Measurements from ENCODE around the gene MLH3. TPM values are rescaled to one million over a fixed set of nuclear protein-coding genes. Genes with fewer than 3 reads are reported as not detected.

MLH3 gene
- total and polyA plus RNA-seq, 2 experiments from 2014 or later: 10.8 to 12.3 TPM

DNA sequence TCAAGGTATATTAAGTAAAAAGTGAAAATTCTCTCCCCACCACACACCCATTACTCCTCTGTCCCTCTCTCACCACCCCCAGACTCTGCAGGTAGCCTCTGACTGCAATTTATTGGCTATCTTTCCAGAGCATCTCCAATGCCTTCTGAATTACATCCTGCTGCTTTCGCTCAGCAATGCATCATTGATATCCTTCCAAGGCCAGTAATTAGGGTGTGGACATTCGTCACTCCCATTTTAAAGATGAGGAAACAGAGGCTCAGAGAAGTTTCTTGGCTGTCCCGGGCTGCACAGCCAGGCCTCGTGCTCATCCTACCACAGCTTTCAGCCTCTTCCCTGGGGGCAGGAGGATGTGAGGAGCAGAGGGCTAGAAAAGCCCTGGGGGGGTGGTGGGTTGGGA, 72.2 kb downstream of the MLH3 start:
- no peaks in the 10 kb centered on the region for H3K9me3 ChIP-seq (ENCODE audit: low read depth)
- no peak overlapping the region for H3K4me2 ChIP-seq (ENCODE audit: unreplicated experiment)
- H3K79me2 ChIP-seq (ENCODE audit: insufficient read depth): no peaks in the 10 kb centered on the region
- WGBS, 2 experiments (ENCODE audit: low coverage in 1 of 2, low lambda C conversion rate in 2 of 2, missing lambda C conversion rate in 2 of 2): 82 to 94% methylated on average over 4 of the region's 4 CpGs
- in situ Hi-C loops (cut with MboI): no loop called here
- no peak for DNase-seq
- no peak overlapping the region for H3K9ac ChIP-seq
- TF ChIP-seq EZH2 (IDR thresholded peaks at IDR 0.05; ENCODE audit: insufficient read depth, poor library complexity, severe bottlenecking): no peak
- no peak for TF ChIP-seq EZH2phosphoT487 (IDR thresholded peaks at IDR 0.05; ENCODE audit: insufficient read depth, low read depth)
- no peaks in the 10 kb centered on the region for H3K36me3 ChIP-seq (ENCODE audit: low read depth)
- peaks cover 8% of the 10 kb centered on the region; the same call in 1 of the 2 replicates for H3K4me1 ChIP-seq (ENCODE audit: insufficient read depth)
- H3F3A ChIP-seq (ENCODE audit: insufficient read depth): no peaks in the 10 kb centered on the region
- no peaks in the 10 kb centered on the region for H3K9me2 ChIP-seq (ENCODE audit: insufficient read depth)
- no peaks in the 10 kb centered on the region for H4K20me1 ChIP-seq (ENCODE audit: insufficient read depth)
- H2AFZ ChIP-seq: no peak overlapping the region
- H3K27me3 ChIP-seq (replicated peaks; ENCODE audit: insufficient read depth): no peaks in the 10 kb centered on the region
- no peak overlapping the region for H3K27ac ChIP-seq
- H3K4me3 ChIP-seq: no peak overlapping the region

DNA sequence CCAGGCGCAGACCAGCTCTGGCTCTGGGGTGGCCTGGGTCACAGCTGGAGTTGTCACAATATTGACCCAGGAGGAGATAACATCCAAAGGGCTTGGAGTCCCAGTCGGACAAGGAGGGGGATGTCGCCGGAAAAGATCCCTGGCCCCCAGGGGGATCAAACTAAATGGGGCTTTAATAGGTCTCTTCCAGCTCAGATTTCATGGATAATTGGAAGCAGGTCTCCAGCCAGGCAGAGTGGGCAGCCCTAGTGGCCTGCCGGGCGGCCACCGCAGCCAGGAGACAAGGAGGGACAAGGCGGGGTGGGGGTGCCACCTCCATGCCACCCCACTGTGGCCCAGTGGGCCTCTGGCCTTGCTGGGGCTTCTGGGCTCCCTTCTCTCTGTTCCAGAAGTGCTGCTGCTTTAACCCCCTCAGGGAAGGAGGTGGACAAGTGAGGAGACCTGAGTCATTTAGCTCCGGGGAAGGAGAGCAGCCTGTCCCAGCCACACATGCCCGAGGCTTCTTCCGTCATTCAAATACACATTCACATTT, 72.8 kb downstream of the MLH3 start:
- TF ChIP-seq EZH2phosphoT487 (IDR thresholded peaks at IDR 0.05; ENCODE audit: insufficient read depth, low read depth) (no peak), EZH2 (IDR thresholded peaks at IDR 0.05; ENCODE audit: insufficient read depth, poor library complexity, severe bottlenecking) (no peak)
- Histone ChIP-seq H2AFZ (no peak overlapping the region), H4K20me1 (ENCODE audit: insufficient read depth) (no peaks in the 10 kb centered on the region), H3K9me2 (ENCODE audit: insufficient read depth) (no peaks in the 10 kb centered on the region), H3K27ac (no peak overlapping the region), H3K9me3 (ENCODE audit: low read depth) (no peaks in the 10 kb centered on the region), H3K4me3 (no peak overlapping the region), H3F3A (ENCODE audit: insufficient read depth) (no peaks in the 10 kb centered on the region), H3K79me2 (ENCODE audit: insufficient read depth) (no peaks in the 10 kb centered on the region), H3K27me3 (replicated peaks; ENCODE audit: insufficient read depth) (no peaks in the 10 kb centered on the region), H3K4me1 (ENCODE audit: insufficient read depth) (peaks cover 8% of the 10 kb centered on the region; the same call in 1 of the 2 replicates), H3K4me2 (ENCODE audit: unreplicated experiment) (no peak overlapping the region), H3K36me3 (ENCODE audit: low read depth) (no peaks in the 10 kb centered on the region), H3K9ac (no peak overlapping the region)
- DNase-seq: peak; percentile 27
- 72 to 74% methylated on average over 11 of the region's 11 CpGs for WGBS, 2 experiments (ENCODE audit: low coverage in 1 of 2, low lambda C conversion rate in 2 of 2, missing lambda C conversion rate in 2 of 2)
- in situ Hi-C loops (cut with MboI): no loop called here

DNA sequence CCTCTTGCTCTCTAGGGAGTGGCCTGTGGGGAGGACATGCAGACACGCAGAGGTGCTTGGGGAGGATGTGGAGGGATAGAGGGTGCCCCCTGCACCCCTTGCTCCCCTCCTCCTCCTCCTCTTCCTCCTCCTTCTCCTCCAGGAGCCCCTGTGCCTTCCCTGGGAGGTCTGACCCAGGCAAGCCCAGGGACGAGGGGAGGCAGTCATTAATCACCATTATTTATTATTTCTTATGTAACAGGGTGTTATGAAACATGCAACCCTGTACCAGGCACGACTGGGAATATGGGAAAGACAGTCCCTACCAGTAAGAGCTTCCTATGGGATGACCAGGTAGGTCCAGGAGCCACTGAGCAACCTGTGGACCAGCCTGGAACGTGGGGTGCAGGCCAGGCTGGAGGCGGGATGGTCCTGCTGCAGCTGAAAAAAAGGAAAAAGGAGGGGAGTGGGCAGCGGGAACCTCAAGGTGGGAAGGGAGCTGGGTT, 73.3 kb downstream of the MLH3 start:
- 52 to 66% methylated on average over 5 to 6 of the region's 6 CpGs for WGBS, 2 experiments (ENCODE audit: low coverage in 1 of 2, low lambda C conversion rate in 2 of 2, missing lambda C conversion rate in 2 of 2)
- Histone ChIP-seq H3K9me2 (ENCODE audit: insufficient read depth) (no peaks in the 10 kb centered on the region), H4K20me1 (ENCODE audit: insufficient read depth) (no peaks in the 10 kb centered on the region), H3K36me3 (ENCODE audit: low read depth) (no peaks in the 10 kb centered on the region), H3K9me3 (ENCODE audit: low read depth) (no peaks in the 10 kb centered on the region), H3F3A (ENCODE audit: insufficient read depth) (no peaks in the 10 kb centered on the region), H3K79me2 (ENCODE audit: insufficient read depth) (no peaks in the 10 kb centered on the region), H3K27me3 (replicated peaks; ENCODE audit: insufficient read depth) (no peaks in the 10 kb centered on the region), H2AFZ (no peak overlapping the region), H3K4me3 (no peak overlapping the region), H3K4me2 (ENCODE audit: unreplicated experiment) (no peak overlapping the region), H3K27ac (no peak overlapping the region), H3K9ac (no peak overlapping the region), H3K4me1 (ENCODE audit: insufficient read depth) (peaks cover 8% of the 10 kb centered on the region; the same call in 1 of the 2 replicates)
- no peak for TF ChIP-seq EZH2phosphoT487 (IDR thresholded peaks at IDR 0.05; ENCODE audit: insufficient read depth, low read depth)
- in situ Hi-C loops (cut with MboI): no loop called here
- no peak for DNase-seq

DNA sequence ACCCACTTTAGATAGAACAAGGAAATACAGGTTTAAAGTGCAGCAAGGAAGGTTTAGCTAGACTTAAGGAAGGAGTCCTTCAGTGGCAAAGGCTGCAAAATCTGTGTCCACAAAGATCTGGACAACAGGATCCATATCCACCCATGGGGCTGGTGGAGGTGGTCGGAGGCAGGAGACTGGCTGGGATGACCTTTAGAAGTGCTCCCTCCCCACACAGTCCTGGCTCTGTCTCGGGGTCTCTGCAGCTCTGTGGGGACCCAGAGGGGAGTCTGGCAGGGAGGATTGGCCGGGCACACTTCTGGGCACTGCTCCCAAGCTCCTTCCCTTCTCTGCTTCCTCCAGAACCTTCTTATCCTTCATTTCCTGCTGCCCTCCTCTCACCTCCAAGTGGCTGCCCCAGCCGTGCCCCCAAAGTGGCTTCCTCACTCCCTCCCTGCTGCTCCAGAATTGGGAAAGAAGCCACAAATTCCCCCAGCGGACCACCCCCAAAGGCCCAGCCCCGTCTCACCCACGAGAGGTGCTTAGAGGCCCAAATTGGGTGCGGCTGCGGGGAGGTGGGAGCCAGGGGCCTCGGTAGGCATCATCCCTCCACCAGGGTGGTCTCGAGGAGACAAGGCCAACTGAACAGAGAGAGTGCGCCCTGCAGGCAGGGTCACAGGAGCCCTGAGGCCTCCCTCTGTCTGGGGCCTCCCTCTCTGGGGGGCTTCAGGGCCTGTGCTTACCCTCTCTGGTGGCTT, 73.9 kb downstream of the MLH3 start:
- Histone ChIP-seq H3K27ac (no peak overlapping the region), H3K4me3 (no peak overlapping the region), H3K79me2 (ENCODE audit: insufficient read depth) (no peaks in the 10 kb centered on the region), H4K20me1 (ENCODE audit: insufficient read depth) (no peaks in the 10 kb centered on the region), H3K36me3 (ENCODE audit: low read depth) (no peaks in the 10 kb centered on the region), H2AFZ (no peak overlapping the region), H3K9ac (no peak overlapping the region), H3K27me3 (replicated peaks; ENCODE audit: insufficient read depth) (no peaks in the 10 kb centered on the region), H3F3A (ENCODE audit: insufficient read depth) (no peaks in the 10 kb centered on the region), H3K9me3 (ENCODE audit: low read depth) (no peaks in the 10 kb centered on the region), H3K4me2 (ENCODE audit: unreplicated experiment) (no peak overlapping the region), H3K9me2 (ENCODE audit: insufficient read depth) (no peaks in the 10 kb centered on the region), H3K4me1 (ENCODE audit: insufficient read depth) (peaks cover 8% of the 10 kb centered on the region; the same call in 1 of the 2 replicates)
- in situ Hi-C loops (cut with MboI): no loop called here
- WGBS, 2 experiments (ENCODE audit: low coverage in 1 of 2, low lambda C conversion rate in 2 of 2, missing lambda C conversion rate in 2 of 2): 88% methylated on average over 12 of the region's 12 CpGs
- no peak for DNase-seq
- TF ChIP-seq EZH2 (IDR thresholded peaks at IDR 0.05; ENCODE audit: insufficient read depth, poor library complexity, severe bottlenecking): no peak
- no peak for TF ChIP-seq EZH2phosphoT487 (IDR thresholded peaks at IDR 0.05; ENCODE audit: insufficient read depth, low read depth)
